ENCODE results near the gene PDE4D.
A peak's percentile ranks its signal among the peaks of the same experiment; 100 is the strongest.

Gene PDE4D

DNA sequence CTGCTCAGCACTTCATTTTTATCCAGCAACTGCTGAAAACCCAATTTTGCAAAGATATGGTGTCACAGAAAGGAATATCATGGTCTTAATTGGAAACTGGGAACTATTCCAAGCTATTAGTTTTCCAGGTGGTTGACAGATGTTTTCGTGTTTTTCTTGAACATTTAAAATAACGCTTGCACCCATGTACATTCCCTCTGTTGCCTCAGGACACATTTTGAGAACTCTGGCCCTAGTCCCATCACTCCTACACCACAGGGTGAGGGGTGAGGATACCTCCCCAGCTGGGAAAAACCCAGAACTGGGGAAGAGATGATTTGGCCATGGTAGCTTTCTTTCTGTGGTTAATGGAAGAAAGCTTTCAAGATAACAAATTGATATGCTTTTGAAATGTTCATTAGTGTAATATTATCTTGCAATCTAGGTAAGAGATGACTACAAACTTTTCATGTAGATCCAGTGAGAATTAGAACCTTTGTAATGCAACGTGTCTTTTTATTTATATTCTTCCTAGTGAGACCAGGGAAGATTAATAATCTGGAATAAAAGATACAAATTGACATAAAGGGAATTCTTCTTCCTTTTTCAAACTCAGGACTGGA lies 683.7 kb downstream of the PDE4D start:
- DNase-seq (ENCODE audit: low spot score), result no peak

DNA sequence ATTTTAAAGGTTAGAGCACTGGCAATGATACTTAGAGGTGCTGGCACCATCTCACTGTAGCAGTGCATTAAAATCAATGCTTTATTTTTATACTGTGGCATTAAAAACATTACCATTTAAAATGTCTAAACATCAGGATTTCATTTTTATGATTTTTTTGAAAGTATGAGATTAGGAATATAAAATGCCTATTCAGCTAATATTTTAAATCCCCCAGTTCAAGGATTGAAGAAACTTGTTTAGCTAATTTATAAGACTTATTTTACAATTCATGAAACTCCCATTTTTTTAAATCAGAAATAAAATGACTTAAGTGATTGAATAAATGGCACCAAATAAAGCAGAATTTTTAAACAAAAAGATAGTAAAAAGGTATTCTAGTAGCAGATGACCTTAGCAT lies 685.1 kb downstream of the PDE4D start:
- DNase-seq (ENCODE audit: low spot score), result no peak

DNA sequence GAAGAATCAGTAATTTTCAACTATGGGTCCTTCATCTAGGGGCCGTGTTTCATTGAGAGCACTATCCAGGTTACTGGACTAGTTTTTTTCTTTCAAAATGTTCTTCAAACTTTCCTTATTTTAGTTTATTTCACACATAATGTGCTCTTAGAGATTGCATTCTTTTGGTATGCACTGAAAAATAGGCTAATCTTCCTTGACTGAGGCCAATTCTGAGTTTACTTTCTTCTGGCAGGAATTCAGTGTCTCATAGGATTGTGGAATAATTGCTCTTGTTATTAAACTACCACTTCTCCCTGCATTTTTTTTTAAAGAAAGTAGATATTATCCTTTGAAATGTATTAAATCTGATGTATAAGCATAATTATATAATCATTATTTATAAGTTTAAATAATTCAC lies 686.1 kb downstream of the PDE4D start:
- DNase-seq (ENCODE audit: low spot score), result no peak

DNA sequence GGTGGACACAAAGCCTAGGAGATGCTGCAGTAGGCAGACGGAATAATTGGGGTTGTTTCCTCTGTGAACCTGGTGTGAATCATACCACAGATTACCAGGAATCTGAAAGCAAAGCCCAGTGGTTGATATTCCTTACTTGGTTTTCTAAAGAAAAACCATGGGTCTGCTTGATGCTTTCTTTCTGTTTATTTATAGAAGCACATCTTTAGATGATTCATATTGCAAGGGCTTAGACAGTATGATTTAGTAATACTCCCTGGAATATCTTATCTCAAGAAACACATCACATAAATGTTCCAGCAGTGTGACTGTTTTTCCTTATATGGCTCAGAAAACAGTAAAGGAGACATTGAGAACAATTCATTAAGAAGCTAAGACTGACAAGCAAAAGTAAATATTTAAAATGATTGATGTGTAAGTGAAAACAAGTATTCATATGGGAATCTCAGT lies 687.4 kb downstream of the PDE4D start:
- no peak for DNase-seq (ENCODE audit: low spot score)

DNA sequence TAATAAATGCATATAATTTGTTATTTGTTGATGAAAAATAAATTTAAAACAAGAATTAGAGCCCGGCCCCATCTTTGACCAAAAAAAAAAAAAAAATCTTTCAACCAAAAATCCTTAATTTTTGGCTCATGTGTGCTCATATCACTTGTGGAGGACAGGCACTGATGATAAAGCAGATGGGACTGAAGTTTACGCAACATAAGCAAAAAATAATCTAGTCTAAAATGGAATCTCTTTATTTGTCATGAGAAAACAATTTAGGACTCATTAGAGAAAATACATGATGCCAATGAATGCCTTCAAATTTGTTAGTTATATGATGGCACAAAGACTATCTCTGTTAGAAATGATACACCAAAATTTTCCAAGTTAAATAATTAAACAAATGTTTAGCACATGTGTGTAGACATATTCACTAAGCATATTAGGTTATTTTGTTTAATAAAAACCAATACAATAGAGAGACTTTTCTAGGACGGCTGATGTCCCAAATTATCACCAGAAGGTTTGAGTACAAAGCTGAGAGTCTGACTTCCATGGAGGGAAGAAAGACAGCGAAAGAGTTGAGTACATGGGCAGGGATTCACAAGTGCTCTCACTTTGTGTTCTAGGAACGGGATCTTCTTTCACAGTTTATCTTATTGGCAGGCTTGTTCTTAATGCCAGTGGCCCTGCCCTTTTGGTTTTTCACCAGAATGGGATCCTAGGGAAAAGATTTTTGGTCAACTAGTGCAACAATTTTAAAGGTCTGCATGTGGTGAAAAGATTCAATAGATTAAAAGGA lies 689.2 kb downstream of the PDE4D start:
- no peak for DNase-seq (ENCODE audit: low spot score)

DNA sequence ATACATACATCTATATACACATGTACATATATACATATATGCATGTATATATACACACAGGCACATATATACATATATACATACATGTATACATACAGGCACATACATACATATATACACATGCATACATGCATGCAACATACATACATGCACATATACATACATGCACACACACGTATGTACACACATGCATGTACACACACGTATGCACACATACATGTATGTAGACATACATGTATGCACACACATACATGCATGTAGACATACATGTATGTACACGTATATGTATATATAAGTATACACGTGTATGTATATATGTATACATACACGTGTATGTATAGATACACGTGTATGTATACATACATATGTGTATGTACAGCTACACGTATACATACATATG lies 693.7 kb downstream of the PDE4D start:
- no peak for DNase-seq (ENCODE audit: low spot score)

DNA sequence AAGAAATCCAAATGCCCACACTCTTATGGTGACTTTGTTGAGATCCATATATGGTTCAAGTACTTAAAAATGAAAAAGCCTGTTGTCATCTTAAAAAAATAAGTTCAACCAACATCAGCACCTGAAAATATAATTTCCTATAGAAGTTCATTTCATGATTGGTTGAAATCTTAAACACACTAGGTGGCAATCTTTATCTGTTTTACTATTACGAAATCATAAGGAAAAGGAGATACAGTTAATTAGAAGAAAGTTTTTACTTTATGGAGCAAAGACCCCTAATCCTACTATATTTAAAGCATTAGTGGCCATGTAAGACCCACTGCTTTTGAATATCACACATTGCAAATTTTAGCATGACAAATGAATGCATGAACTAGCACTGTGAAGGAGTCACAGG lies 694.7 kb downstream of the PDE4D start:
- no peak for DNase-seq (ENCODE audit: low spot score)

DNA sequence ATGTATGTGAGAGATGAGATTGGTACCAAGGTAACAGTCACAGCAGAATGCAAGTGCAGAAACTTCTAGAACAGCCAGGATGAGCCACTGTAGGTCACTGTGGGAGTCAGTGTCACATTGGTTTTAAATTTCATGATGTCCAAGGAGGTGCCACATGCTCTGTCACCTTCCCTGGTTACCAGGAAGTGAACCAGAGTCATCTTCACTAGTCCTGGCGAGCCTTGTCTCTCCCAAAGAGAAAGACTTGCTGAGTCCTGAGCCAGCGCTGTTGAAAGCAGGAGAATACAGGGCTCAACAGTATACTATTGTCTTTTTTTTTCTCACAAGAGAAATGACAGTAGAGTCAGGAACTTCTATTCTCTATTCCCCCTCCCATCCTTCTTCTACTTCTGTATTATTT lies 695.2 kb downstream of the PDE4D start:
- DNase-seq (ENCODE audit: low spot score), result no peak

DNA sequence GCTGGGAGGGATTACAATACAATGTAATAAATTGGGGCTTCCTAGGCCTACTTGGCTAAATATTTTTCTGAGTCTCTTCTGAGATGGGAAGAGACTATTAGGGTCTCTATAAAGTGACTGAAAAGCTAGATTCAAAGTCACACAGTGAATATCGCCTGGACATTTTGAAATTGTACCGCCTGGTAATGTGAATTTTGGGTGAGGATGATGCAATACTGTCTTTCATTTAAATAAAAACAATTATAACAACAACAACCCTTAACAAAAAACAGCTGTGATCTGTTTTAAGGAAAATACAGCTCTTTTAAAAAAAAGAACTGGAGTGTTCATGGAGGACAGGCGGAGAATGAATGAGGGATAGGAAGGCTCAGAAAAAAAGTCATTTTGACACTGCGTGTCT lies 695.6 kb downstream of the PDE4D start:
- no peak for DNase-seq (ENCODE audit: low spot score)

DNA sequence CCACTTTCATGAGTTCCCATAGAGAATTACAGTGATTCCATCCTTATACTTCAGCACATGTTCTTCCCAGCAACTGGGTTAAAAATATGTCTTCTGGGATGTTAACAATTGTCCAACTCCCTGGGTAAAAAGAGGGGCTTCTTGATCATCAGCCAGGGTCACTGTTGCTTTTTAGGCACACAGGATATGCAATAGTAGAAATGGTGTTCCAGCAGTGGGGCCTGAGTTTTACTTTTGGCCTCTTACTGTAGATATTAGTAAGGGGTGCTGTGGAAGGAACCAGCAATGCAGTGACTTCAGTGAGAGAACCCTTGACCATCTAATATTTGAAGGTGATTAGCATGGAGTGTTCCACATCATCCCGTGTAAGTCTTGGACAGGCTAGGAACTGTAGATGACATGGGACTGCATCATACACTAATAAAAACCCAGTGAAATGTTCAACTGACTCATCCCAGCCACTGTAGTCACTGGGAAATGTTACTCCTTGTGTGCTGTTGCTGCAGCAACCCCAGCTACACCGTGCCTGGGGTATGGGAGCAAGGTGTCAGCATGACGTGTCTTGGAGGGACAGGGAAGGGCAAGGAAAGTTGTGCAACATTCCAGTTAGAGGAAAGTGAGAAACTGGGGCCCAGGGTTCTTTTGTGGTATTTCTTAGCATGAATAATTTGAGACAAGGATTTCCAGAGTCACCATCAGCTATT lies 699.8 kb downstream of the PDE4D start:
- no peak for DNase-seq (ENCODE audit: low spot score)

DNA sequence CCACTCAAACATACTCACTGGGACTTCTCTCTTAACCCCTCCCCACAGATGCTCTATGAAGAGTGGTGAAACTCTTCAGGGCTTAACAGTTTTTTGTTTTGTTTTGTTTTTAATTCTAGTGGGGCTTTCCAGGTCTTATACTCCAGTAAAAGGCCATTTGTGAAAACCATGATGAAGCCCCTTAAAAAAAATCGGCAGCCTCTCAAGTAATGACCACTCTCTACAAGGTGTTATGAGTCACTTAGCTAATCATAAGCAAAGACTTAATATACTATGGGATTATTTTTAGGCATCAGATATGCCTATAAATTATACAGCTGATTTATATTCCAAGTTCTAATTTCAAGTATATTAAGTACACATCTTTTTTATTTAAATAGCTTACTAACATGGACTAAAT lies 702.8 kb downstream of the PDE4D start:
- no peak for DNase-seq (ENCODE audit: low spot score)

DNA sequence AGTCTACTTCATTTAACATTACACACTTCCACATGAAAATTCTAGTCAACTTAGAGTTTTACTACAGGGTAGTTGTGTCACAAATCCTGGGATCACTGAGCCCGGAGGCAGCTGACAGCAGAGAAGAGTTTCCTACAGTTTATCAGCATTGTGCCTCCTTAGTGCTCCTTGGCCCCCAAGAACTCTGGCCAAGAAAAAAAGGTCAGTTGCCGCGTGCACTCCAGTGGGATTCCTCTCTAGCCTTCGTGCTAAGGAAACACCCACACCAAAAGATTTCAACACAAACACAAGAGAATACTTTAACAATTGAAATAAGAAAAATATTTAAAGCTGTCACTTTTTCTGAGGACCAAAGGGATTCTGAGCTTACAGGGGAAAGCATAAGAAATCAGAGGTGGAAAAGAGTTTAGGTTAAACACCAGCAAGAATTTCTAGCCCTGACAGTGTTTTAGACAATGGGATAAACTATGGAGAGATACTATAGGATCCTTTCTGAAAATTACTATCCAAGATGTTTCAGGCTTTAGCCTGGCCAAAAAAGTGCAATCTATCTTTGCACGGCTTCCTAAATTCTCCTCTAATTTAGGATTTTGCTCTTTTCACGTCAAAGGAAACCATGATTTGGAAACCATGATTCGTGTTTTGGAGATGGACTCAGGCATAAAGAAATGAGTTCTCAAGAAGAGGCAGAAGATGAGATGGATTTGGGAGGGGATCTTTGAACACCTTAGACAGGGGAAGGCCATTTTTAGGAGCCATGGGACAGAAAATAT lies 703.9 kb downstream of the PDE4D start:
- no peak for DNase-seq (ENCODE audit: low spot score)

DNA sequence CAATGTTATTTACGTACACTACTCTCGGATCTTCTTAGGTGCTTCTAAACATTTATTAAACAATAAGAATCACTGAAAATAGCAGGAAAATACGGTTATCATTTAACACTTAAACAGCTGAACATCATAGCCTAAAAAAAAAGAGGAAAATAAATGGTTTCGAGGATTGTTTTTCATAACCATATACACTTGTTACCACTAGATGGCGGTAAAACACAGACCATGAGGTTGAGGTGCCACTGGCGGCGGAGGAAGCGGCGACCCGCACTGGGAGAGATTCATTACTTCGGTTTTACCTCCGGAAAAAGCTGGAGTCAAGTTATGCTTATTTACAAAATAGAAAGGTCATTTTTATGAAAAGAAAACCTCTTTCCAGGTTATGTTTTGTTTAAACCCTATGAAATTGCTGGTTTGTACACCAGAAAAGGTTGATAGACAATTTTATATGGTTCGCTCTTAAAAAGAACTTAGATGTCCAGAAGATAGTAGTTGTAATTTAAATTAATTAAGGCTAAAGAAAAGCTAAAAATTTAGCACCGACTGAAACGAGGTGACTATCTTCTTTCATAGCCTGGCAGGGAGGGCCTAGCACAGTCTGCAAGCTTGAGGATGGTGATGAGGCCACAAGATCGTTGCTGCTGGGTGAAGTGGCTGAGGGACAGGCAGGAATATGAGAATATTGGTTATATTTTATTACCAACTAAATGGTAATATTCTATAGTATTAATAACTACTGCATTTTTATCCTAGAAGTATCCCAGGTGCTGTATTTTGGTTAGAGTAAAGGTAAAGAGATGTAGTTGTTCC lies 704.9 kb downstream of the PDE4D start:
- peak; percentile 70 for DNase-seq (ENCODE audit: low spot score)

DNA sequence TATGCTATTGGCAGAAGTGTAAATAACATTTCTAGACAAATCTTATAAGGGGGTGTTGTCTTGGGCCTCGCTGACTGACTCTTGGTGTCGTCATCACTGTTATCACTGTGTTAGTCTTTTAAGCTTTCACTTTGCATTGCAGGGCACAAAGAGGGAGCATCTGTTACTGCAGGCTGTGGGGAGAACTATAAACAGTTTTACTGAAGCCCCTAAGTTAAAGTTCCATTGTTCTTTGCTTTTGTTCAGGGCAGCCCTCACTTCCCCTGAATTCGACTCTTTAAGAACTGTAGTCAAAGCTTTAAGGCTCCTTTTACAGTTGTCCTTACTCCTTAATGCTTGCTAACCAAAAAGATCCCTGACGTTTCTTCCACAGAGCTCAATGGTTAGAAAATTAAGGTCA lies 705.7 kb downstream of the PDE4D start:
- no peak for DNase-seq (ENCODE audit: low spot score)

DNA sequence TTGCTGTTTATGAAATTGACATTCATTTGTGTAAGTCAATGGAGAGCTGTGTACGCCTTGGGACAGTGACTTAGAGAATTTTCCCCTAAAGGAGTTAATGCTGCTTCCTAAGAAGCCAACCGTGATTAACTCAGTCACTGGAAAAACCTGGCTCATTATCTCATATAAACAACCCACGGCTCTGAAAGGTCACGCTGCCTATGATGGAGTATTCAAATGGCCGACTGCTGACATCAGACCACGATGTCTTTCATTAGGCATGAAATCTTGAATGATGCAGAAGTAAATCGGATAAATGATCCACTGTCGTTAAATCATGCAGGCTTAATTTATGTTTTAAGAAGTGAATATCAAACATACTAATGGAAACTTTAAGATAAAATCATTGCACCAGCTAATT lies 706.9 kb downstream of the PDE4D start:
- DNase-seq (ENCODE audit: low spot score), result no peak

DNA sequence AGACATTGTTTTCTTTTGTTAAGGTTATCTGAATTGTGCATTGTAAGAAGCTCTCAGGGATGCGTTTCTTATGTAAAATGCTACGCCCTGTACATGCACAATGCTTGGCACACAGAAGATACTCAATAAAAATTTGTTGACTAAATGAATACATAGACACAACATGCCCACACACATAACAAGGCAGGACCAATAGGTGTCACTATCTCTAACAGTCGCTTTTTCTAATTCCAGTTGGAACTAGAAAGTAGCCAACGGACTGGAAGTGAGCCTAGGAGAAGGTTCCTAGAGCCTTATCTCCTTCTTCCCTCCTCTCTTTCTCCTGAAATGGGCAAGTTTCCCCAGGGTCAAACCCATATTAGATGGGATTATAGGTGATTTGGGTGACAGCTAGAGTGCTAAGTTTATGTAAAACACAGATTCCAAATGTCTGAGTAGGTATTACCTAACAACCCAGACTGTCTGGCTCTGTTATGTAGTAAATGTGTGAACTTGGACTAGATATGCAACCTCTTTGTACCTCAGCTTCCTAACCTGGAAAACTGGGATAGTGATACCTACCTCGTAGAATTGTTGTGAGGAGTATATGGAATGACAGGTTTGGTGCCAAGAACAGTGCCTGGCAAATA lies 707.7 kb downstream of the PDE4D start:
- DNase-seq (ENCODE audit: low spot score), result no peak

DNA sequence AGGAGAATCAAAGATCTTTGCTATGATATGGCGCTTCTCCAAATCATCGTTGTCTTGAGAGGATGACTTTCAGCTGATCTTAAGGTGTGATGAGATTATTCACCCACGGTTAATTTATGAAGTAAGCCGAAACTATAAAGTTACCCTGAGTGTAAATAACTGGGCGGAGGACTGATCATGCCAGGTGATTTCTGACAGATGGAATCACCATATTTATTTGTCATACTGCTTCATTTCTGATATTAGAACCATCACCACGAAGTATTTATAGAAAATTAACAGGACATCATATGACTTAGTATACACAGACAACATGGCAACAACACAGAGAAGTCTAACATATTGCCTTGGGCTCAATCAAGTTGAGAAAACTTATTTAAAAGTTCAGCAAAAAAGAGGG lies 708.8 kb downstream of the PDE4D start:
- DNase-seq (ENCODE audit: low spot score), result no peak

DNA sequence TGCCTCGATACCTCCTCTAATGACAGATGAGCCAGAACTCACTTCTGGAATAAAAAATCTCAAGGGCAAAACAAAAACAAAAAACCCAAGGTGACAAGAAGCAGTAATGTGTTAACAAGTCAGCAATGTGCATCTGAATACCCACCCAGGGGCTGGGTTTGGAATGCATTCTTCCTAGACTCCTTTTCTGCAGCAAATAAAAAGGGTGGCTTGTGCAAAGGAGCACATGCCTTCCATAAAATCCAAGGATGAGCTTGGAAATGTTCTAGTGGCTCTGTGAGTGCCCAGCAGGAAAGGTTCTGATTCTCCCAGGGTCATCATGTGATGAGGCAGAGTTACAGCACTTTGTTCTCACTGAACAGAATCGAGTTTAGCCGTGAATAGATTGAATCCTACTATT lies 710.8 kb downstream of the PDE4D start:
- no peak for DNase-seq (ENCODE audit: low spot score)

DNA sequence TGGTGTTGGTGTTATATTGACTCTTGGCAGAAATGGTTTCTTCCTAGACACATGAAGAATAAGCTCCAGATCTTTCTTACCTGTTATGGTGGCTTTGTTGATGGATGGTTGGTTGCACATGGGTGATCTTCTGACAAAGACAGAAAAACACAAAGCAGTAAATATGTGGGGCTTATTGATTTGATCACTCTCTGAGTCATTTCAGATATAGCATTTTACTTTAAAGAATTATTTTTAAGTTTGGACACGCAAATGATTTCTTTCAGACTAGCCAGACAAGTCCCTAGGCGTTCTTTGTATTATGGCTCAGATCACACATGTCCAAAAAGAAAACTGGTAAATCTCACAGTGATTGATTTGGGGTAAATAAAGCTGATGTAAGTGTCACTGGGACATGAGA lies 713.0 kb downstream of the PDE4D start:
- DNase-seq (ENCODE audit: low spot score), result no peak

DNA sequence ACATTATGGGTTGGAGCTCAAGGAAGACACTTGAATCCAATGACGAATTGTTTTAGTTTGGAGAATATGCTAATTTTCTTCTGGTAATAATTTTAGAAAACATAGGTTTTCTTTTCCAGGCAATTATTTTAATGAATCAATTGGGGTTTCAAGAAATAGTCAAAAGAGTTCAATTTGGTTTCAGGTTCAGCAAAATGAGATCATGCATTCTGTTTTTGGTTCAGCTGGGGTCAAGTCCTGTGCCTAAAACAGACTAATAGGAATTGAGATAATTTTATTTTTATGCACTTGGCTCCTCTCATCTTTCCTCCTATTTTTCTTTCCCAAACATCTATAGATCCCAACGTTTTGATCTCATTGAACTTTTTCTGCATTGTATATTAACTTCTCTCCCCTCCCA lies 713.8 kb downstream of the PDE4D start:
- DNase-seq (ENCODE audit: low spot score), result no peak

DNA sequence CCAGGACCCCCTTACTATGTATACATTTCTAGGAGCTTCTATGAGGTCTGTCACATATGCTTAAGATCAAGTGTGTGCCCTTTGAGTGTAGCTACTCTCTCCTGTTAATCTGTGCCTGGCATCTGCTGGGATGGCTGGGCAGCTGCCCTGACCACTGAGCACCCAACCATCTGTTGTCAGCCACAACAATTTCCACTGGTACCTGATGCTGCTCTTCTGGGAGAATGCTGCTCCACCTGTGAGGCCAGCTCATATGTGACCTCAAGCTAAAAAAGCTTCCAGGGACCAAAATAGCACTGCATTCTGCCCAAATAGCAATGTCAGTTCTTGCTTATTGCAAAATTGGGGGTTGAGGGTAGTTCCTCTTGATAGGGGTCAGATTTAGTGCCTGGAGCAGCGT lies 715.0 kb downstream of the PDE4D start:
- DNase-seq (ENCODE audit: low spot score), result no peak
